PFSK-1 (cell line): ENCODE data around the gene ROBO1.

Source experiments
- FOXP2 ChIP-seq: optimal IDR thresholded peaks from 2 replicates; pipeline ENCODE3; 2011; ENCODE audit warnings: borderline replicate concordance, control low read depth, inconsistent platforms; ENCODE audit not compliant: insufficient read depth; ENCODE audit errors: extremely low read length, extremely low read depth
- POLR2AphosphoS5 ChIP-seq: IDR thresholded peaks from 2 replicates; pipeline ENCODE4 v1.6.1; 2012; ENCODE audit warnings: low read depth, mild to moderate bottlenecking, control low read depth, low read length, moderate library complexity
- TF ChIP-seq, protein P1 (sequence below), 2 experiments: IDR thresholded peaks; 2 replicates each; pipeline versions ENCODE4 v1.6.1 to v1.8.0; 2011 to 2012; ENCODE audit warnings: low read depth in 2 of 2, low read length in 2 of 2, control low read depth in 1 of 2, inconsistent platforms in 1 of 2, mild to moderate bottlenecking in 1 of 2, moderate library complexity in 1 of 2; ENCODE audit not compliant: insufficient read depth in 1 of 2

DNA sequence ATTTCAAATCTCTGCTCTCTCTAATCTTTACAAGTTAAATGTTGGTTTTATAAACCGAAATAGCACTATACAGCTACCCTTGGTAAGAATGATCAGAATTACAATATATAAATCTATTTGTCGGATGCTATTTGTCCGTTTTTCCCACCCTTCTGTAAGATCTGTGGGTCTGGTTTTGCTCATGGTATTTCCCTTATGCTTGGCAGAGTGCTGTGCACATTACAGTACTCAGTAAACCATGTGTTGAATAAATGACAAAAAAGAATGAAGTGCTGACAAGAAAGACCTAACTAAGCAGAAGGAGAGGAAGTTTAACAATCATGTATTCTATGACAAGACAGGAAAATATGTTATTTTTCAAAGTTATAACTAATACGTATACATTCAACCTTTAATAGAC, 827.2 kb downstream of the ROBO1 start:
- TF ChIP-seq POLR2AphosphoS5 (no peak), FOXP2 (no peak)
- TF ChIP-seq, protein P1, sequence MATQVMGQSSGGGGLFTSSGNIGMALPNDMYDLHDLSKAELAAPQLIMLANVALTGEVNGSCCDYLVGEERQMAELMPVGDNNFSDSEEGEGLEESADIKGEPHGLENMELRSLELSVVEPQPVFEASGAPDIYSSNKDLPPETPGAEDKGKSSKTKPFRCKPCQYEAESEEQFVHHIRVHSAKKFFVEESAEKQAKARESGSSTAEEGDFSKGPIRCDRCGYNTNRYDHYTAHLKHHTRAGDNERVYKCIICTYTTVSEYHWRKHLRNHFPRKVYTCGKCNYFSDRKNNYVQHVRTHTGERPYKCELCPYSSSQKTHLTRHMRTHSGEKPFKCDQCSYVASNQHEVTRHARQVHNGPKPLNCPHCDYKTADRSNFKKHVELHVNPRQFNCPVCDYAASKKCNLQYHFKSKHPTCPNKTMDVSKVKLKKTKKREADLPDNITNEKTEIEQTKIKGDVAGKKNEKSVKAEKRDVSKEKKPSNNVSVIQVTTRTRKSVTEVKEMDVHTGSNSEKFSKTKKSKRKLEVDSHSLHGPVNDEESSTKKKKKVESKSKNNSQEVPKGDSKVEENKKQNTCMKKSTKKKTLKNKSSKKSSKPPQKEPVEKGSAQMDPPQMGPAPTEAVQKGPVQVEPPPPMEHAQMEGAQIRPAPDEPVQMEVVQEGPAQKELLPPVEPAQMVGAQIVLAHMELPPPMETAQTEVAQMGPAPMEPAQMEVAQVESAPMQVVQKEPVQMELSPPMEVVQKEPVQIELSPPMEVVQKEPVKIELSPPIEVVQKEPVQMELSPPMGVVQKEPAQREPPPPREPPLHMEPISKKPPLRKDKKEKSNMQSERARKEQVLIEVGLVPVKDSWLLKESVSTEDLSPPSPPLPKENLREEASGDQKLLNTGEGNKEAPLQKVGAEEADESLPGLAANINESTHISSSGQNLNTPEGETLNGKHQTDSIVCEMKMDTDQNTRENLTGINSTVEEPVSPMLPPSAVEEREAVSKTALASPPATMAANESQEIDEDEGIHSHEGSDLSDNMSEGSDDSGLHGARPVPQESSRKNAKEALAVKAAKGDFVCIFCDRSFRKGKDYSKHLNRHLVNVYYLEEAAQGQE (IDR thresholded peaks at IDR 0.05; ENCODE audit: insufficient read depth in 1 of 2, low read depth in 2 of 2, low read length in 2 of 2) = no peak
